CD4-positive, alpha-beta T cell treated with Interleukin-15 for 1 hour (primary cell): Measurements from ENCODE around the gene PPM1J.

Experiments used
- DNase-seq: peaks from one replicate; pipeline ENCODE4 v3.0.0-alpha.2; 2020

Gene PPM1J

GRCh38 chr1:112704391-112704933, 10.7 kb downstream of the PPM1J start:
- DNase-seq = no peak

DNA sequence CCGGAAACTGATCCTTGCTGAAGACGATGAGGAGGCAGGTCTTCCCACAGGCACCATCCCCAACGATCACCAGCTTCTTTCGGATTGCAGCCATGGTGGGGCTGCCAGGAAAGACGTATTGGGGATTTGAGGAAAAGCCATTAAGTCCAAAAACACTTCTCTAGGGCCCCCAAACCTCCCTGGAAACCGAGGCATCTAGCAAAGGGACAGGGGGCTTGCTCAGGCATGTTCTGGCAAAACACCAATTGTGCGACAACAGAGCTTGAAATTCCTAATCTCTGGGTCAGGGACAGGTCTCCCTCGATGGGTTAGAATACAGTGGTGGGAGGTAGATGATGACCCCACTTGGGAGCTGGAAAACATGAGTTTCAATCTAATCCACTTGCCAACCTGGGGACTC, 11.4 kb downstream of the PPM1J start:
- no peak for DNase-seq

GRCh38 chr1:112702420-112703261, 12.5 kb downstream of the PPM1J start:
- DNase-seq = no peak

DNA sequence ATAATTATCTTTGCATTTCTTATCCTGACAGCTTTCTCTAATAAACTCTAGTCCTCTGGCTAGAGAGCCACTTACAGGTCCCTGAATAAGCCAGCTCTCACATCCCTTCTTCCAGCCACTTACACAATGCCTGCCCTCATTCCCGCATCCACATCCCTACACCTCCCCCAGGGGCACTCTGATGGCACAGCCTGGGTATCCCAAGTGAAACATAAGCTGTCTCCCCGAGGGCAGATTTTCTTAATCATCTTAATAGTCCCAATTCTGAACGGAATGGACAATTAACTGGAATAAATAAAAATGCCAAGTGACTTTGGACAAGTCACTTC, 13.1 kb downstream of the PPM1J start:
- DNase-seq = no peak

DNA sequence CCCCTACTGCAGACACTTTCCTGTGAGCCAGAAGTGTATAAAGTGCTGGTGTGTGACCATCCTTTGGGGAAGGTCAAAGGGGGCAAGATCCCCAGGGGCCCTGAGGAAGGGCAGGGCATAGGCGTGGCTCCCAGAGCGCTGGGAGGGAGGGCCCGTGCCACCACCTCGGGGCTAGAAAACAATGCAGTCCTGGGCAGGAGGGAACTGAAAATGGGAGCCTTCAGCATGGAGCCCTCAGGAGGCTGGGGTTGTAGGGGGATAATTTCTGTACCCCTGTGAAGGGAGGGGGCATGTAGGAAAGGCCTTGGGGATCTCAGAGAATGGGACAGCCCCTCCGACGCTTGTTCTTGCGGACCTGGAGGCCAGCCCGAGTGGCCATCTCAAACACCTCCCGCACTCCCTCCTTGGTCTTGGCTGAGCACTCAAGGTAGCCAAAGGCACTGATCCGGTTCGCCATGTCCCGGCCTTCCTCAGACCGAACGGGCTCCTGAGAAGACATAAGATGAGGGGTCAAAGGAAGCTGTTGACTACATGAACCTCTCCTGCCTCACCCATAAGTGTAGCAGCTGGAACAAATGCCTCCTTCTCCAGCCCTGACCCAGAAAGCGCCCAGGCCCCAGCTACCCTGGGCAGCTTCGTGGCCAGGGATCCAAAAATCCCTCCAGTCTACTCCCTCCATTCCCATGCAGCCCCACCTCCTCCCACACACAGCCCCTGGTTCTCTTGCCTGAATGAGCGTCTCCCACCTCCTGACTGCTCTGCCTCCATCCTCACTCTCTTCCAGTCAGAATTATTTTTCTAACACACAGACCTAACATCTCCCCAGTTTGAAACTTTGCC, 13.7 kb downstream of the PPM1J start:
- DNase-seq = no peak

DNA sequence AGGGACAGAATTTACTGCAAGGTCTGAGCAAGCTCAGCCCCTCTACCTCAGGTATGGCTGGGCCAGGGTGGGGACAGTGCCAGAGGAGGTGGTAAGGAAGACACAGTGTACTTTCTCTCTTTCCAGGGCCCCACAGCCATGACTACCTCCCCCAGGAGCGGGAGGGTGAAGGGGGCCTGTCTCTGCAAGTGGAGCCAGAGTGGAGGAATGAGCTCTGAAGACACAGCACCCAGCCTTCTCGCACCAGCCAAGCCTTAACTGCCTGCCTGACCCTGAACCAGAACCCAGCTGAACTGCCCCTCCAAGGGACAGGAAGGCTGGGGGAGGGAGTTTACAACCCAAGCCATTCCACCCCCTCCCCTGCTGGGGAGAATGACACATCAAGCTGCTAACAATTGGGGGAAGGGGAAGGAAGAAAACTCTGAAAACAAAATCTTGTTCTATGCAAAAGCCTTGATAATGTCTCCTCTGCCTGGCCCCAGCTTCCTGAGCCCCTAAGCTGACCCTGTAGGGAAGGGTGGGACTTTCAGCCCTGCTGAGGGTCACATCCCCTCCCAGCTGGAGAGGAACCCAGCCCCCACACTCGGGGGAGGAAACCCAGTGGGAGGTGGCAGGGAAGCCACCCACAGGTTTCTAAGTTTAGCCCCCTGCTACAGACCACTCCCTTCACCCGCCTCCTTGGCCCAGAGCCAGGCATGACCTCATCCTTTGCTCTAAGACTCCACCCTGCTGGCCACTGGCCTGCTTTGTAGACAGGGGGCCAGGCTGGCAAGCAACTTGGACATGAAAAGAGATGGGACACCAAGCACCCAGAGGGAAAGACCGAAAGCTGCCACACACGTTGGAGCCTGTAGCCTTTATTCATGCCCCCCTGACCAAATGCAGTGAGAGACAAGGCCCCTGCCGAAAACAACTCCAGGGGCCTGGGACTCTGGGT, 14.6 kb downstream of the PPM1J start:
- DNase-seq = peak; percentile 84

- DNase-seq = no peak
These were observed 15.5 kb downstream of the PPM1J start for GRCh38 chr1:112699425-112700144.

DNA sequence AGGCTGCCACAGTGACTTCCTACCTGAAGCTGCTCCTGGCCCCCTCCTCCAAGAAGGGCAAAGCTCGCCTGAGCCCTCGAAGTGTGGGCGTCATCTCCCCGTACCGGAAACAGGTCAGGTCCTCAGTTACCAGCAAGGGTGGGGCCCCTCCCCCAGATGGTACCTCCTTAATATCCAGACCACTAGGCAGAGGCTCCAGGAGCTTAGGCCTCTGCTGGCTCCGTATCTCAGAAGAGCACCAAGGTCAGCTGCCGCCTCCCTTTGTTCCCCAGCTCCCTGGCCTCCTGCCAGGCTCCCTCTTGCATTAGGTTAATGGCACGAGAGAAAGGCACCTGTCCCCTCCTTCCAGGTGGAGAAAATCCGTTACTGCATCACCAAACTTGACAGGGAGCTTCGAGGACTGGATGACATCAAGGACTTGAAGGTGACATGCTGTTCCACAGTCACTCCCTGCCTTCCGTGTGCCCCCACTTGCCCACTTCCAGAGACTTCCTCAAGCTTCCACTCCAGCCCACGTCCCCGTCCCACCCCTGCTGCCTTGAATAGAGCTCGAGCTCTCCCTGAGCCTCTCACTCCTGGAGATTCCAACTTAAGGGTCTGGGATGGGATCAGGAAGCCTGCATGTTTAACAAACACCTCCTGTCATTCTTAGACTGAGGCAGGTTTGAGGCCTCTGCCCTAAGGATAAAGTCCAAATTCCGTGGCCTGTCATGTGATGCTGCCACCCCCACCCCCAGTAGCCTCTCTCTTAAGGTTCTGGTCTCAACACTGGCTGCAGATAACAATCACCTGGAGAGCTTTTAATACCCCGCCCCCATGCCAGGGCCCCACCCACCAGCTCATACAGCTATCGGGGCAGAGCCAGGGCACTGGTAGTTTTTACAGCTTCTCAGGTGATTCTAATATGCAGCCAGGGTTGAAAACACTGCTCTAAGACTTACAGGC, 16.5 kb downstream of the PPM1J start:
- no peak for DNase-seq

- no peak for DNase-seq
These were observed 17.3 kb downstream of the PPM1J start for GRCh38 chr1:112697781-112698201.

DNA sequence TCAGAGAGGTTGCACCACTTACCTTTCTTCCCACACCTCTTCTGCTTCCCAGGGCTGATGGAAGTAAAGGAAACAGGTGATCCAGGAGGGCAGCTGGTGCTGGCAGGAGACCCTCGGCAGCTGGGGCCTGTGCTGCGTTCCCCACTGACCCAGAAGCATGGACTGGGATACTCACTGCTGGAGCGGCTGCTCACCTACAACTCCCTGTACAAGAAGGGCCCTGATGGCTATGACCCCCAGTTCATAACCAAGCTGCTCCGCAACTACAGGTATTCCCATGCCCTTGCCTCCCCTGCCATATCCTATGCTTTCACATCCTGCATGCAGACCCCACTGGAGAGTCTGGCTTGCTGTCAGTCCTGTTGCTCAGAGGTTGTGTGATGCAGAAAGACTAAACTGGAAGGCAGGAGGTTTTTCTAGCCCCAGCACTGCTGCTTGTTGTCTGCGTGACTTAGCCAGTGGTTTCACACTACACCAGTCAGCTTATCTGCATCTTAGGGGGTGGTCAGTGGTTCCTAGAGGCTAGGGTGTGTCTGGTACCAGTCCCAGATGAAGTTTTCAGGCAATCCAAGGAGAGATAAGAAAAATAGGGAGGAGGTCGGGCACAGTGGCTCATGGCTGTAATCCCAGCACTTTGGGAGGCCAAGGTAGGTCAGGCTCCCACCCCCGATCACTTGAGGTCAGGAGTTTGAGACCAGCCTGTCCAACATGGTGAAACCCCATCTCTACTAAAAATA, 18.4 kb downstream of the PPM1J start:
- no peak for DNase-seq

GRCh38 chr1:112695276-112695675, 19.9 kb downstream of the PPM1J start:
- no peak for DNase-seq

DNA sequence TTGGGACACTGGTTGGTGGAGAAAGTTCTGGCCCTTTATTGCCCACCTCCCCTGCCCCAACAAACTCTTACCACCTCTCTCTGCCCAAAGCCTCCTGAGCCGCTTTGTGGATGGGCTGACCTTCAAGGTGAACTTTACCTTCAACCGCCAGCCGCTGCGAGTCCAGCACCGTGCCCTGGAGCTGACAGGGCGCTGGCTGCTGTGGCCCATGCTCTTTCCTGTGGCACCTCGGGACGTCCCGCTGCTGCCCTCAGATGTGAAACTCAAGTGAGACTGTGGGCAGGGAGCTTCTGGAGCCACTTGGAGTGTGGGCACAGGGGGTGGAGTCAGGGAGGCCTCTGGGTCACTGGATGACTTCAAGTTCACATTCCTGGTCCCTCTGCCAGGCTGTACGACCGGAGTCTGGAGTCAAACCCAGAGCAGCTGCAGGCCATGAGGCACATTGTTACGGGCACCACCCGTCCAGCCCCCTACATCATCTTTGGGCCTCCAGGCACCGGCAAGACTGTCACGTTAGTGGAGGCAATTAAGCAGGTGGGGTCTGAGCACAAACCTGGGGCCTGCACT, 20.7 kb downstream of the PPM1J start:
- no peak for DNase-seq

- no peak for DNase-seq
These were observed 21.3 kb downstream of the PPM1J start for GRCh38 chr1:112693821-112694220.

- no peak for DNase-seq
These were observed 22.5 kb downstream of the PPM1J start for GRCh38 chr1:112692681-112693080.

- DNase-seq = no peak
These were observed 25.3 kb downstream of the PPM1J start for GRCh38 chr1:112689842-112690237.

GRCh38 chr1:112689196-112689841, 25.8 kb downstream of the PPM1J start:
- no peak for DNase-seq

DNA sequence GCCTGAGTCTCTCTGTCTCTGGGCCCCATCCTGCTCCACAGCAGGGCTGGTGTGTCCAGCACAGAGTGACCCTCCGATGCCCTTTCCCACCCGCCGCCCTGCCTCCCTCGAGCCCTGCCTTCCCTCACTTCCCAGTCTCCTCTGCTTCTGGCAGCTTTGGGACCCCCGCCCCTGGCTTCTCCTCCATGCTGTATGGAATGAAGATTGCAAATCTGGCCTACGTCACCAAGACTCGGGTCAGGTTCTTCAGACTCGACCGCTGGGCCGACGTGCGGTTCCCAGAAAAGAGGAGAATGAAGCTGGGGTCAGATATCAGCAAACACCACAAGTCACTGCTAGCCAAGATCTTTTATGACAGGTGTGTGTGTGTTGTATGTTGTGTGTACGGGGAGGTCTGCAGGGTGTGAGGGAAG, 26.3 kb downstream of the PPM1J start:
- no peak for DNase-seq

- DNase-seq = no peak
These were observed 27.2 kb downstream of the PPM1J start for GRCh38 chr1:112687785-112688496.

DNA sequence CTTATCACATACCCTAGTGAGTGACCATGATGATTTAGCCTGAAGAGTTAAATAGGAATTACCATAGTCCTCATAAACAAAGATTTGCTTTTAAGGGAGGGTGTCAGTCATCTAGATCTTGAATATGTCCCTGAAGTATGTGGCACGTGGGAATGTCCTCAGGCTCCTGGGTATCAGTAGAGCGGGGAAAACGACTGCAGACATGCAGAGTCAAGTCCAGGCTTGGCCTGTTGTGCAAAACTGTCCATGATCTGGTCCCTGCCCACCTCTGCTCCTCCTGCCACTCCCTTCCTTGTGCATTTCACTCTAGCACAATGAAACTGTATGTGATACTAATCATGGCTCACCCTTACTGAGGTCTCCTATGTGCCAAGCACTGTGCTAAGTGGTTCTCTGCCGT, 27.8 kb downstream of the PPM1J start:
- no peak for DNase-seq
